ENCODE data around the gene OR2B2.

The OR2B2 gene

GRCh38 chr6:27893059-27893835 is 18.9 kb downstream of the OR2B2 start:
- DNase-seq (ENCODE audit: low read depth): peak; percentile 99

DNA sequence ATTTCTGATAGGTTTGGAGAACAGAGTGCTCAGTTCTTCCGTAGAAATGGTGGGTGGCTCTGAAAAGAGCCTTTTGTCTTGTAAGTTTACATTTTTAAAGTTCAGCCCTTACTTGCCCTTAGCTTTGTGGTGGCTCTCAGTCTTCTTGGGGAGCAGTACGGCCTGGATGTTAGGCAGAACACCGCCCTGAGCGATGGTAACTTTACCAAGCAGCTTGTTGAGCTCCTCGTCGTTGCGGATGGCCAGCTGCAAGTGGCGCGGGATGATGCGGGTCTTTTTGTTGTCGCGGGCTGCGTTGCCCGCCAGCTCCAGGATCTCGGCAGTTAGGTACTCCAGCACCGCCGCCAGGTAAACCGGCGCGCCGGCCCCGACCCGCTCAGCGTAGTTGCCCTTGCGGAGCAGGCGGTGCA is 19.5 kb downstream of the OR2B2 start:
- no peak for DNase-seq (ENCODE audit: low read depth)

GRCh38 chr6:27891320-27891875 is 20.8 kb downstream of the OR2B2 start:
- no peak for DNase-seq (ENCODE audit: low read depth)

DNA sequence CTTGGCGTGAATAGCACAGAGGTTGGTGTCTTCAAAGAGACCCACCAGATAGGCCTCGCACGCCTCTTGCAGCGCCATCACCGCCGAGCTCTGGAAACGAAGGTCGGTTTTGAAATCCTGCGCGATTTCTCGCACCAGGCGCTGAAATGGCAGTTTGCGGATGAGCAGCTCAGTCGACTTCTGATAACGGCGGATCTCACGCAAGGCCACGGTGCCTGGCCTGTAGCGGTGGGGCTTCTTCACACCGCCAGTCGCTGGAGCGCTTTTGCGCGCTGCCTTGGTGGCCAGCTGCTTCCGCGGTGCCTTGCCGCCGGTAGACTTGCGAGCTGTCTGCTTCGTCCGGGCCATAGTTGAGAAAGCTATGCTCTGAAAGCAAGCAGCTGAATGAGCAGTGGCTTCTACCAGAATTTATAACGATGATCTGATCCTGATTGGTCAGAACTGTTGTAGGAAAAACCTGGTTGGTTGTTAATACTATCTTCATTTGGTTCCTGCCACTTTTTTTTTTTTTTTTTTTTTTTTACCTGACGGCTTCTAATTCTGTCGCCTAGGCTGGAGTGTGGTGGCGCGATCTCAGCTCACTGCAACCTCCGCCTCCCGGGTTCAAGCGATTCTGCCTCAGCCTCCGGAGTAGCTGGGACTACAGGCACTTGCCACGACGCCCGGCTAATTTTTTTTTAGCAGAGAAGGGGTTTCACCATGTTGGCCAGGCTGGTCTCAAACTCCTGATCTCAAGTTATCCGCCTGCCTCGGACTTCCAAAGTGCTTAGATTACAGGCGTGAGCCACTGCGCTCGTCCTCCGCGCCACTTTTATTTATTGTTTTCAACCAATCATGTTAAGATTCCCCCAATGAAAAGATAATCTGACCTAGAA is 21.5 kb downstream of the OR2B2 start:
- peak; percentile 96 for DNase-seq (ENCODE audit: low read depth)

GRCh38 chr6:27889628-27890444 is 22.4 kb downstream of the OR2B2 start:
- peak; percentile 54 for DNase-seq (ENCODE audit: low read depth)

DNA sequence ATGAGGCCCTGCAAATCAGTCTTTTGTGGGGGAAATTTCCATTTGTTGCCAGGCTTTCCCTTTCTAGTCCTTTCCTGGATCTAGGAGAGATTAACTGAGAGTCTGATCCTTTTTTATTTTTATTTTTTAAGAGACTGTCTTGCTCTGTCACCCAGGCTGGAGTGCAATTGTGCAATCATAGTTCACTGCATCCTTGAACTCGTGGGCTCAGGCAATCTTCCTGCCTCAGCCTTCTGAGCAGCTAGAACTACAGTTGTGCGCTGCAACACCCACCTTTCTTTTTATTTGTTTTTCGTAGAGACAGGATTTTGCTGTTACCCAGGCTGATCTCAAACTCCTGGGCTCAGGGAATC is 22.9 kb downstream of the OR2B2 start:
- DNase-seq (ENCODE audit: low read depth): no peak

DNA sequence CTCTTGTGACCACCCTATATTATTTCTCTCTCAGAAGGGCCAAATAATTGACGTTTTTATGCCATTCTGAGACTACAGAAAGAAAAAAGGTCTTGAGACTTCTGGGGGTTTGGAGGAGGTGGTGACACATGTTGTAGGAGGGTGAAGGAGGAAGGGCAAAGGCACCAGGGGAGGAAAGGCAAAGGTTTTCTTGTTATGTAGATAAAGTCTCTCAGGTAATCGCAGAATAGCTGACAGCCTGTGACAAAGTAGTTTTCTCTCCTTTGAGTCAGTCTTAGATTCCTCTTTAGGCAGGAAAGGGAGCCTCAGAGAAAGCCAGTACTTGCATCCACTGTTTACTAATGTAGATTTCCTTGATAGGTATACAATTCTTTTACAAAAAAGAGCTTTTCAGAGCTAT is 23.6 kb downstream of the OR2B2 start:
- no peak for DNase-seq (ENCODE audit: low read depth)

- peak; percentile 10 for DNase-seq (ENCODE audit: low read depth)
Observed at GRCh38 chr6:27886073-27886472, 26.1 kb downstream of the OR2B2 start.

GRCh38 chr6:27883136-27883535 is 29.1 kb downstream of the OR2B2 start:
- DNase-seq (ENCODE audit: low read depth): no peak

DNA sequence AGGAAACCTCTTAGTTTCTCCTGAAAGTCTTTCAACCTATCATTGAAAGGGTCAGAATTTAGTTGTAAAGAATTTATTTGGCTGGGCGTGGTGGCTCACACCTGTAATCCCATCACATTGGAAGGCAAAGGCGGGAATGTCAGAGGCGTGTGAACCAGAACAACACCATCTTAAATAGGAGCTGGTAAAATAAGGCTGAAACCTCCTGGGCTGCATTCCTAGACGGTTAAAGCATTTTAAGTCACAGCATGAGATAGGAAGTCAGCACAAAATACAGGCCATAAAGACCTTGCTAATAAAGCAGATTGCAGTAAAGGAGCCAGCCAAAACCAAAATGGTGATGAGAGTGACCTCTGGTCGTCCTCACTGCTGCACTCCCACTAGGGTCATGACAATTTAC is 29.6 kb downstream of the OR2B2 start:
- DNase-seq (ENCODE audit: low read depth): no peak

DNA sequence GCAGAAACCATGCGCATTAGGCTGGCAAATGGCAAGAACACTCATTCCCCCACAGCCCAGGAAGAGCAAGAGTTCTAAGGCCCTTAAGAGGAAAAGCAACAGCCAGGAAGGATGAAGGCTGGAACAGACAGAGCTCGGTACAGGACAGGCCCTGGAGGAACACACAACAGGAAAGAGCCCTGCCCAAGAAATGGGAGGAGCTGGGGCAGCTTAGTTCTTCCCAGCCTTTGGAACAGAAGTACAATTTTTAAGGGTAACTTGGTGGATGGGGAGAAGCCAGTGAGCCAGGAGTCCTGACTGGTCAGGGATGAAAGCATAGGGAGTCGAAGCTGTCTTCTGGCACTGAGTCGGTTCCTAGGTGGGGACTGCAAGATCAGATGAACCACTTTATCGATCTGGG is 32.4 kb downstream of the OR2B2 start:
- no peak for DNase-seq (ENCODE audit: low read depth)

DNA sequence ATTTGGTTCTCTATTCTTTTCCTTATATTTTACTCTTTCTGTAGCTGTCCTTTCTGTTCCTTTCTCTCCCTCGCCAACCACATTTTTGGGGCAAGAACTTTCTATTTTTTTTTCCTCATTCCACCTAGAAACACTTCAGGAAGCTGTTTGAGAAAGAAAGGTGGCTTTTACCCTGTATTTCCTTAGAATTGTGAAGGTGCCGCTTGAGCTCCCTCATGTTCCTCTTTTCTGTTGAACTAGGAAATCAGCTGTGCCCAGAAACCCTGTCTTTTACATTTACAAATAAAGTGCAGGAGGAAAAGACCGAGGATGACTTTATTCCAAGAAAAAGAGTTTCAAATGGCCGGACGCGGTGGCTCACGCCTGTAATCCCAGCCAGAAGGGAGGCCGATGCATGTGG is 38.2 kb downstream of the OR2B2 start:
- no peak for DNase-seq (ENCODE audit: low read depth)

DNA sequence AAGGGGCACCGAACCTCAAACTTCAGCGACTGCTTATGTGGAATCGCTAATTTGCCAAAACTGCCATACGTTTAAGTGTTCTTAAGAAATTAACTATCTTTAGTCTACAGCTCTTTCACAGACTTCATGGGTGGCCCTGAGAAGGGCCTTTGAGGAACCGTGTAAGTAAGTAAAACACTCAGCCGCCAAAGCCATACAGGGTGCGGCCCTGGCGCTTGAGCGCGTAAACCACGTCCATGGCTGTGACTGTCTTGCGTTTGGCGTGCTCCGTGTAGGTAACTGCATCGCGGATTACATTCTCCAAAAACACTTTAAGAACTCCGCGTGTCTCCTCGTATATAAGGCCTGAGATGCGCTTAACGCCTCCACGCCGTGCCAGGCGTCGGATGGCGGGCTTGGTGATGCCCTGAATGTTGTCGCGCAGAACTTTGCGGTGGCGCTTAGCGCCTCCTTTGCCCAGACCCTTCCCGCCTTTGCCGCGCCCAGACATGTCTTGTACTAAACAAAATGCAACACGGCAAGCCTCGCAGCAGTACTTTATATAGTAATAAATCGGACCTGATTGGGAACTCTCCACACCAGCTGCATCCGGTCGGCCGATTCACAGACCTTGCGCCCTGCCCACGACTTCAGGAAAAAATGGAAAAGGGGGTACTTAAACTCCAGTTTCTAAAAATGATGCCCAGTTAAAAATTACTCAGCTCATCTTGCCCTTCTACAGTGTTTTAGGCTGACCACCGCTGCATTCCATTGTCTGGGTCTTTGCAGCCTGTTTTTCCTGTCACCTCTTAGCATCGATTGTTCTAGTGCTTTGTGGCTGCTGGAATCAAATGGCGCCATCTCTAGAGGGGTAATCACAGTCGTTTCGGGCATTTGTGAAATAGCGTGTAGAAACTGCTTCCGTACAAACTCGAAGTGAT is 38.9 kb downstream of the OR2B2 start:
- peak; percentile 94 for DNase-seq (ENCODE audit: low read depth)

GRCh38 chr6:27872642-27873020 is 39.6 kb downstream of the OR2B2 start:
- DNase-seq (ENCODE audit: low read depth): no peak

GRCh38 chr6:27871924-27872638 is 40.1 kb downstream of the OR2B2 start:
- peak; percentile 96 for DNase-seq (ENCODE audit: low read depth)

GRCh38 chr6:27870291-27870870 is 41.8 kb downstream of the OR2B2 start:
- DNase-seq (ENCODE audit: low read depth): peak; percentile 2

- DNase-seq (ENCODE audit: low read depth): no peak
Observed at GRCh38 chr6:27868311-27868710, 43.9 kb downstream of the OR2B2 start.

- DNase-seq (ENCODE audit: low read depth): peak; percentile 40
Observed at GRCh38 chr6:27867945-27868300, 44.3 kb downstream of the OR2B2 start.

GRCh38 chr6:27867051-27867944 is 44.9 kb downstream of the OR2B2 start:
- DNase-seq (ENCODE audit: low read depth): peak; percentile 93

Data from ELR (cell line).